SK-N-SH treated with all-trans-retinoic acid at 6 μM for 48 hours (cell line): Measurements from ENCODE around the gene TMOD2.

Experiments used
- ATAC-seq: fragments of 200-7000 bp; cut with Tn5 transposase; 3 replicates; pipeline ENCODE4 v1.9.1; 2020; ENCODE audit warnings: mild to moderate bottlenecking, moderate library complexity
- BACH2 ChIP-seq: fragments of 250-450 bp; sonication (Bioruptor Pico); IDR thresholded peaks from 2 replicates; pipeline ENCODE4 v1.9.0; 2021; ENCODE audit warnings: mild to moderate bottlenecking, borderline replicate concordance
- CREB5 ChIP-seq: fragments of 250-450 bp; sonication (Bioruptor Pico); IDR thresholded peaks from 2 replicates; pipeline ENCODE4 v1.5.1; 2020; ENCODE audit warnings: low read depth, mild to moderate bottlenecking, moderate library complexity
- CSDC2 ChIP-seq: fragments of 250-450 bp; sonication (Bioruptor Pico); IDR thresholded peaks from 2 replicates; pipeline ENCODE4 v1.5.0; 2020; ENCODE audit warnings: mild to moderate bottlenecking, moderate library complexity
- CSRNP3 ChIP-seq: fragments of 250-450 bp; sonication (Bioruptor Pico); IDR thresholded peaks from 2 replicates; pipeline ENCODE4 v1.5.1; 2021; ENCODE audit warnings: mild to moderate bottlenecking, moderate library complexity
- ESRRG ChIP-seq: fragments of 250-450 bp; sonication (Bioruptor Pico); IDR thresholded peaks from 2 replicates; pipeline ENCODE4 v1.6.1; 2021; ENCODE audit warnings: mild to moderate bottlenecking
- GLIS3 ChIP-seq: fragments of 250-450 bp; sonication (Bioruptor Pico); IDR thresholded peaks from 2 replicates; pipeline ENCODE4 v1.5.0; 2020; ENCODE audit warnings: mild to moderate bottlenecking, moderate library complexity
- ISL1 ChIP-seq: fragments of 250-450 bp; sonication (Bioruptor Pico); IDR thresholded peaks from 2 replicates; pipeline ENCODE4 v2.1.2; 2022; ENCODE audit warnings: mild to moderate bottlenecking, moderate library complexity
- OSR1 ChIP-seq: fragments of 250-450 bp; sonication (Bioruptor Pico); IDR thresholded peaks from 2 replicates; pipeline ENCODE4 v1.8.0; 2022; ENCODE audit warnings: moderate library complexity, mild to moderate bottlenecking, inconsistent platforms
- PATZ1 ChIP-seq: fragments of 250-450 bp; sonication (Bioruptor Pico); IDR thresholded peaks from 2 replicates; pipeline ENCODE4 v1.8.0; 2020; ENCODE audit warnings: mild to moderate bottlenecking, moderate library complexity, borderline replicate concordance
- PPARA ChIP-seq: fragments of 250-450 bp; sonication (Bioruptor Pico); IDR thresholded peaks from 2 replicates; pipeline ENCODE4 v1.5.0; 2020; ENCODE audit warnings: mild to moderate bottlenecking, borderline replicate concordance
- SNAI2 ChIP-seq: fragments of 250-450 bp; sonication (Bioruptor Pico); IDR thresholded peaks from 2 replicates; pipeline ENCODE4 v1.5.0; 2020; ENCODE audit warnings: mild to moderate bottlenecking, moderate library complexity
- TCF4 ChIP-seq: fragments of 250-450 bp; sonication (Bioruptor Pico); IDR thresholded peaks from 2 replicates; pipeline ENCODE4 v1.8.0; 2021; ENCODE audit warnings: mild to moderate bottlenecking, moderate library complexity, borderline replicate concordance
- TOX ChIP-seq: fragments of 250-450 bp; sonication (Bioruptor Pico); IDR thresholded peaks from 2 replicates; pipeline ENCODE4 v1.8.0; 2021; ENCODE audit warnings: mild to moderate bottlenecking, moderate library complexity, borderline replicate concordance
- ZC3H10 ChIP-seq: fragments of 250-450 bp; sonication (Bioruptor Pico); IDR thresholded peaks from 2 replicates; pipeline ENCODE4 v1.5.1; 2021; ENCODE audit warnings: mild to moderate bottlenecking, moderate library complexity
- ZFP3 ChIP-seq: fragments of 250-450 bp; sonication (Bioruptor Pico); IDR thresholded peaks from 2 replicates; pipeline ENCODE4 v1.5.0; 2020; ENCODE audit warnings: mild to moderate bottlenecking, moderate library complexity
- ZNF565 ChIP-seq: fragments of 450-650 bp; formaldehyde crosslinking; conservative IDR thresholded peaks from 2 replicates; pipeline ENCODE4 v1.5.0; 2020; ENCODE audit warnings: low read depth, mild to moderate bottlenecking, moderate library complexity
- ZNF70 ChIP-seq: fragments of 450-650 bp; formaldehyde crosslinking; IDR thresholded peaks from 2 replicates; pipeline ENCODE4 v1.5.0; 2020; ENCODE audit warnings: mild to moderate bottlenecking, moderate library complexity
- ZNF8 ChIP-seq: fragments of 450-650 bp; formaldehyde crosslinking; IDR thresholded peaks from 2 replicates; pipeline ENCODE4 v1.5.0; 2020; ENCODE audit warnings: mild to moderate bottlenecking, moderate library complexity
- TF ChIP-seq, protein P1 (sequence below): fragments of 250-450 bp; sonication (Bioruptor Pico); IDR thresholded peaks from 2 replicates; pipeline ENCODE4 v1.5.0; 2020; ENCODE audit warnings: mild to moderate bottlenecking, moderate library complexity
- TF ChIP-seq, protein P2 (sequence below): fragments of 250-450 bp; sonication (Bioruptor Pico); IDR thresholded peaks from 2 replicates; pipeline ENCODE4 v1.8.0; 2021; ENCODE audit warnings: low read depth, mild to moderate bottlenecking, moderate library complexity, borderline replicate concordance

TMOD2 gene

GRCh38 chr15:51799282-51800252, 48.2 kb downstream of the TMOD2 start:
- ATAC-seq, result no peak; the same call in 2 of the 3 replicates
- TF ChIP-seq ZNF70 (CRISPR knock-in tag) (no peak), ZC3H10 (CRISPR knock-in tag) (no peak), OSR1 (no peak), ISL1 (CRISPR knock-in tag) (no peak), CREB5 (CRISPR knock-in tag) (no peak), ZNF8 (CRISPR knock-in tag) (no peak), ESRRG (CRISPR knock-in tag) (no peak)
- TF ChIP-seq, protein P1, sequence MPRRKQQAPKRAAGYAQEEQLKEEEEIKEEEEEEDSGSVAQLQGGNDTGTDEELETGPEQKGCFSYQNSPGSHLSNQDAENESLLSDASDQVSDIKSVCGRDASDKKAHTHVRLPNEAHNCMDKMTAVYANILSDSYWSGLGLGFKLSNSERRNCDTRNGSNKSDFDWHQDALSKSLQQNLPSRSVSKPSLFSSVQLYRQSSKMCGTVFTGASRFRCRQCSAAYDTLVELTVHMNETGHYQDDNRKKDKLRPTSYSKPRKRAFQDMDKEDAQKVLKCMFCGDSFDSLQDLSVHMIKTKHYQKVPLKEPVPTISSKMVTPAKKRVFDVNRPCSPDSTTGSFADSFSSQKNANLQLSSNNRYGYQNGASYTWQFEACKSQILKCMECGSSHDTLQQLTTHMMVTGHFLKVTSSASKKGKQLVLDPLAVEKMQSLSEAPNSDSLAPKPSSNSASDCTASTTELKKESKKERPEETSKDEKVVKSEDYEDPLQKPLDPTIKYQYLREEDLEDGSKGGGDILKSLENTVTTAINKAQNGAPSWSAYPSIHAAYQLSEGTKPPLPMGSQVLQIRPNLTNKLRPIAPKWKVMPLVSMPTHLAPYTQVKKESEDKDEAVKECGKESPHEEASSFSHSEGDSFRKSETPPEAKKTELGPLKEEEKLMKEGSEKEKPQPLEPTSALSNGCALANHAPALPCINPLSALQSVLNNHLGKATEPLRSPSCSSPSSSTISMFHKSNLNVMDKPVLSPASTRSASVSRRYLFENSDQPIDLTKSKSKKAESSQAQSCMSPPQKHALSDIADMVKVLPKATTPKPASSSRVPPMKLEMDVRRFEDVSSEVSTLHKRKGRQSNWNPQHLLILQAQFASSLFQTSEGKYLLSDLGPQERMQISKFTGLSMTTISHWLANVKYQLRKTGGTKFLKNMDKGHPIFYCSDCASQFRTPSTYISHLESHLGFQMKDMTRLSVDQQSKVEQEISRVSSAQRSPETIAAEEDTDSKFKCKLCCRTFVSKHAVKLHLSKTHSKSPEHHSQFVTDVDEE (CRISPR knock-in tag), result no peak

DNA sequence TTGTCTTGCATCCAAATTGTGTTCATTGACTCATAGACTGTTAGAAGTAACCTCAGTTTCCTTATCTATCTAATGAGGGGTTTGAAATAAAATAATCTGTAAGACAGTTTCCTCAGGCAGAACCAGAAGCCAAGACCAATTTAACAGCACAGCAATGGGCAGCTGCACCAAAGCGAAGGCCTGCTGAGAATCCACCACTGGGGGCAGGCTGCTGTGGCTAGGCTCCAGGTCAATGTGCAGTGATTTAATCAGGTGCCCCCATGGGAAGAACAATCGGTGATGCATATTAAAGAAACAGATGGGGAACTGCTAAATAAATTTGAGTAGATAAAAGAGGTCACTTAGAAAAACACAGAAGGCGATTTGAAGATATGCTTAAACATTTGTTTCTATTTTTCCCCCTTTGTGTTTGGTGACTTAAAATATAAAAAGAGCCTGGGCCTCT, 50.0 kb downstream of the TMOD2 start:
- peak; percentile 85 for ATAC-seq
- TF ChIP-seq, protein P1 (CRISPR knock-in tag), result 0 out of 2 replicates have a peak, but pooled peaks have one; percentile 42
- TF ChIP-seq ESRRG (CRISPR knock-in tag), result no peak
- no peak for TF ChIP-seq BACH2
- TF ChIP-seq PATZ1 (CRISPR knock-in tag), result no peak
- no peak for TF ChIP-seq TOX (CRISPR knock-in tag)
- TF ChIP-seq ZNF565 (CRISPR knock-in tag), result no peak
- TF ChIP-seq, protein P2, sequence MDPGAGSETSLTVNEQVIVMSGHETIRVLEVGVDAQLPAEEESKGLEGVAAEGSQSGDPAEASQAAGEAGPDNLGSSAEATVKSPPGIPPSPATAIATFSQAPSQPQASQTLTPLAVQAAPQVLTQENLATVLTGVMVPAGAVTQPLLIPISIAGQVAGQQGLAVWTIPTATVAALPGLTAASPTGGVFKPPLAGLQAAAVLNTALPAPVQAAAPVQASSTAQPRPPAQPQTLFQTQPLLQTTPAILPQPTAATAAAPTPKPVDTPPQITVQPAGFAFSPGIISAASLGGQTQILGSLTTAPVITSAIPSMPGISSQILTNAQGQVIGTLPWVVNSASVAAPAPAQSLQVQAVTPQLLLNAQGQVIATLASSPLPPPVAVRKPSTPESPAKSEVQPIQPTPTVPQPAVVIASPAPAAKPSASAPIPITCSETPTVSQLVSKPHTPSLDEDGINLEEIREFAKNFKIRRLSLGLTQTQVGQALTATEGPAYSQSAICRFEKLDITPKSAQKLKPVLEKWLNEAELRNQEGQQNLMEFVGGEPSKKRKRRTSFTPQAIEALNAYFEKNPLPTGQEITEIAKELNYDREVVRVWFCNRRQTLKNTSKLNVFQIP (CRISPR knock-in tag), result no peak
- TF ChIP-seq SNAI2 (CRISPR knock-in tag), result no peak
- TF ChIP-seq PPARA, result no peak
- no peak for TF ChIP-seq CREB5 (CRISPR knock-in tag)
- peak; percentile 80; the same call in 1 of the 2 replicates for TF ChIP-seq TCF4 (CRISPR knock-in tag)
- no peak for TF ChIP-seq ZNF70 (CRISPR knock-in tag)
- TF ChIP-seq OSR1, result no peak
- TF ChIP-seq CSRNP3 (CRISPR knock-in tag), result no peak
- no peak for TF ChIP-seq GLIS3 (CRISPR knock-in tag)
- TF ChIP-seq ZFP3 (CRISPR knock-in tag), result no peak
- no peak for TF ChIP-seq CSDC2 (CRISPR knock-in tag)
- TF ChIP-seq, all 23 proteins: peak for 2
